ENCODE measurements around the gene ASGR2. TPM values are rescaled to one million over a fixed set of nuclear protein-coding genes. Genes with fewer than 3 reads are reported as not detected.

The ASGR2 gene
- total RNA-seq, 1 experiment from 2014 or later = 0.13 TPM

GRCh38 chr17:7133916-7134315 lies 19.3 kb upstream of the ASGR2 start:
- ChIA-PET POLR2A (interaction anchor here (0.6 to 1.4 kb wide), 4 partner anchors 31 to 98 kb away, joined by 3 to 4 read pairs (median 3); partner anchors contain the start of genes ACADVL, DLG4 and SLC16A13), CTCF (interaction anchor here (1.0 to 3.2 kb wide), 27 partner anchors 11 to 220 kb away, joined by 3 to 64 read pairs (median 7); partner anchors contain the start of genes ACAP1, ASGR1, ASGR2 and SLC16A11)
- DNase-seq (ENCODE audit: low spot score) (no peak), ATAC-seq (peak; percentile 7)
- no peak overlapping the region for H3K27ac Mint-ChIP-seq
- no peaks in the 10 kb centered on the region for H3K36me3 Mint-ChIP-seq
- peaks cover 62% of the 10 kb centered on the region for H3K4me1 Mint-ChIP-seq
- peak overlapping the region; percentile 60 for H3K4me3 Mint-ChIP-seq
- TF ChIP-seq FOXP4 (CRISPR knock-in tag; IDR thresholded peaks at IDR 0.05) (no peak), JUN (CRISPR knock-in tag; IDR thresholded peaks at IDR 0.05) (no peak), GABPB1 (CRISPR knock-in tag; IDR thresholded peaks at IDR 0.05) (no peak), SOX15 (CRISPR knock-in tag; IDR thresholded peaks at IDR 0.05) (no peak), ZNF263 (CRISPR knock-in tag; IDR thresholded peaks at IDR 0.05; ENCODE audit: low read depth) (no peak), NFE2L1 (CRISPR knock-in tag; IDR thresholded peaks at IDR 0.05) (no peak)
- peaks cover 69% of the 10 kb centered on the region for H3K27me3 Mint-ChIP-seq (ENCODE audit: low read depth)
- no peaks in the 10 kb centered on the region for H3K9me3 Mint-ChIP-seq

GRCh38 chr17:7133424-7133823 lies 18.8 kb upstream of the ASGR2 start:
- DNase-seq (ENCODE audit: low spot score) (peak; percentile 63), ATAC-seq (peak; percentile 9)
- Mint-ChIP-seq H3K27ac (peak overlapping the region; percentile 85; the same call in 1 of the 2 replicates), H3K4me1 (peaks cover 61% of the 10 kb centered on the region), H3K4me3 (peak overlapping the region; percentile 60), H3K9me3 (no peaks in the 10 kb centered on the region), H3K36me3 (no peaks in the 10 kb centered on the region), H3K27me3 (ENCODE audit: low read depth) (peaks cover 72% of the 10 kb centered on the region)
- TF ChIP-seq PRDM15 (CRISPR knock-in tag; IDR thresholded peaks at IDR 0.05) (no peak), TEAD4 (CRISPR knock-in tag; IDR thresholded peaks at IDR 0.05) (no peak), JUN (CRISPR knock-in tag; IDR thresholded peaks at IDR 0.05) (no peak), IRF1 (CRISPR knock-in tag; IDR thresholded peaks at IDR 0.05) (no peak), E2F1 (CRISPR knock-in tag; IDR thresholded peaks at IDR 0.05) (no peak), GTF2I (CRISPR knock-in tag; conservative IDR thresholded peaks at IDR 0.05) (no peak), GRHL2 (CRISPR knock-in tag; IDR thresholded peaks at IDR 0.05; ENCODE audit: insufficient replicate concordance, severe bottlenecking) (no peak), ATF1 (CRISPR knock-in tag; IDR thresholded peaks at IDR 0.05) (no peak), HMGXB4 (CRISPR knock-in tag; IDR thresholded peaks at IDR 0.05) (no peak)
- POLR2A ChIA-PET = interaction anchor here (0.6 to 1.4 kb wide), 5 partner anchors 32 to 98 kb away, joined by 3 to 4 read pairs (median 3); partner anchors contain the start of genes ACADVL, DLG4 and SLC16A13
- CTCF ChIA-PET = interaction anchor here (0.6 to 3.2 kb wide), 38 partner anchors 8 to 290 kb away, joined by 3 to 64 read pairs (median 5); partner anchors contain the start of genes ACAP1, ASGR1, ASGR2 and SLC16A11

All from WTC11 (cell line).